HG03159 (cell line): Measurements from ENCODE around the gene HSFX1.
"Not testable (repeated sequence)": the region's sequence is repeated elsewhere in the genome, so short reads cannot be mapped to it uniquely, and the experiment has no call there.

ENCODE experiments used
- ATAC-seq: cut with Tn5 transposase; IDR thresholded peaks from one replicate; pipeline ENCODE4 v1.9.1; 2021; ENCODE audit warnings: mild to moderate bottlenecking, moderate library complexity; ENCODE audit not compliant: unreplicated experiment

Gene HSFX1

DNA sequence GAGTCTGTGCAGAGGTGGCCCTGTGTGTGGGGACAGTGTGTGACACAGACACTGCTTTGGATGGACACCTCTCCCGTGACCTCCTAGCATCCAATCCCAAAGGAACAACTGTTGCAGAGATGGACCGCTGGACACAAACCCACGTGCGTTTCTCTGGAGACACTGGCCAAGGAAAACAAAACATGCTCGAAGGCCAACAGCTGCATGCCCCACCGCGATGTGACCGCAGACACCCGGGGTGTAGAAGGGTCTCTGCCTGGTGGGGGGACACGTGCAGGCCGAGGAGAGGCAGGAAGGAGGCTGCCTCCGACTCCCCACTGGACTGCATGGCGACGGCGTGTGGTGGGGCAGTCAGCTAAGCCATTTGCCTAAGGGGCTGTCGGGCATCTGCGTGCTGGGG, at the start of gene HSFX1:
TSS of gene HSFX1 (plus strand) at position 301 of the 400 bp plus-strand sequence. CDS start 614 bp downstream, outside the sequence.
- not testable (repeated sequence) for ATAC-seq

- not testable (repeated sequence) for ATAC-seq
These were observed 46.6 kb upstream of the HSFX1 start for GRCh38 chrX:149727308-149727707.

- not testable (repeated sequence) for ATAC-seq
These were observed 31.6 kb upstream of the HSFX1 start for GRCh38 chrX:149742269-149742668.

GRCh38 chrX:149746390-149747007, 27.4 kb upstream of the HSFX1 start:
- not testable (repeated sequence) for ATAC-seq

DNA sequence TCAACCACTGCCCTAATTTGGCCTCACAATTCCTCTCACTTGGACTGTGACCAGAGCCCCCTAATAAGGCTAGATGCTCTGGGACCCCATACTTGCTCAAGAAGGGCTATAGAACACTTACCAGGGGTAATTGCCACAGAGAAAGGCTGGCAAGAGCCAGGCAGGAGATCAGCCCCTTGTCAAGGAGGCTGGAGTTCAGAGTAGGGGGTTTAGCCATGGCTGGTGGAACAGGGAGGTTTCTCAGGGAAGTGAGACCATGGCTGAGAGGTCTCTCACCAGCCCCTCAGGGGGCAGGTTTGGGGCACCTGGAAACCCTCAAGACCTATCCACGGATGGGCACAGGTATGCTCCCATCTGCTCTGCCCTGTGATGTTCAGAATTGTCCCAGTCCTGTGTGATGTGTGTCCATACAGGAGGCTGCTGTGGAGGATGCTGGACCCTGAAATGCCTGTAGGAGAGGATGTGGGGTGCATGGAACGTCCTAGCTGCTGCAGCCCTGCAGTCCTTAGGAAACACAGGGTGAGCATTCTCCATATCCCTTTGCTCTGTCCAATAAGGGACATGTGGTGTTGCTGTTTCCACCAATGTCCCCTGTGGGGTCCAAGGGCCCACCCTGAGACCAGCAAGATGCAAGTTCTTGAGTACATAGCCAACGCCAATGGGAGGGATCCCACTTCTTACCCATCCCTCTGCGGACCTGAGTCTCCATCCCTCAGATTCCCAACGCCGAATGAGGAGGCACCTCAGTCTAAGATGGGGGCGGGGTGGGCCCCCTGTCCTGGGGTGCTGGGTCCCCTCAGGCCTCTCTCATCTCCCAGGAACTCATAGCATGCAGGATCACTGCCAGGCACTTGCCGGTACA, 16.4 kb upstream of the HSFX1 start:
- no peak for ATAC-seq

DNA sequence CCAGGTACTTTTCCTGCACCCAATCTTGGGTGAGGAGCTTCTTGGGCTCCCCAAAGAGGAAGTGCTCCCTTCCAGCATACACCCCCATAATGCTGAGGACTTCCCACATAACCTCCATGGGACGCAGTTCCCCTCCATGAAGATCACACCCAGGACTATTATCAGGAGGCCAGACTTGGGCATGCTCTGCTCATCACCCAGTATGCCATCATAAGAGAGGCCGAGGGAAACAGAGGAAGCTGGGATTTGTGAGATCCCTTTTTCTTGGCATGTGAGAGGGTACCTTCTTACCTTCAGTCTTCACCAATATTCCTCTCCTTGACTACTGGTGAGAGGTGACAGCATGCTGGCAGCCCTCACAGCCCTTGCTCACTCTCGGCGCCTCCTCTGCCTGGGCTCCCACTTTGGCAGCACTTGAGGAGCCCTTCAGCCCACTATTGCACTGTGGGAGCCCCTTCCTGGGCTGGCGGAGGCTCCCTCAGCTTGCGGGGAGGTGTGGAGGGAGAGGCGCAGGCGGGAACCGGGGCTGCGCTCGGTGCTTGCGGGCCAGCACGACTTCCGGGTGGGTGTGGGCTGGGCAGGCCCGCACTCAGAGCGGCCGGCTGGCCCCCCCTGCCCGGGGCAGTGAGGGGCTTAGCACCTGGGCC, 15.7 kb upstream of the HSFX1 start:
- no peak for ATAC-seq

DNA sequence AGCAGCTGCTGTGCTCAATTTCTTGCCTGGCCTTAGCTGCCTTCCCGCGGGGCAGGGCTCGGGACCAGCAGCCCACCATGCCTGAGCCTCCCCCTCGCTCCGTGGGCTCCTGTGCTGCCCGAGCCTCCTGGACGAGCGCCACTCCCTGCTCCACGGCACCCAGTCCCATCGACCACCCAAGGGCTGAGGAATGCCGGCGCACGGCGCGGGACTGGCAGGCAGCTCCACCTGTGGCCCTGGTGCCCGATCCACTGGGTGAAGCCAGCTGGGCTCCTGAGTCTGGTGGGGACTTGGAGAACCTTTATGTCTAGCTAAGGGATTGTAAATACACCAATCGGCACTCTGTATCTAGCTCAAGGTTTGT, 15.2 kb upstream of the HSFX1 start:
- ATAC-seq, result not testable (repeated sequence)

DNA sequence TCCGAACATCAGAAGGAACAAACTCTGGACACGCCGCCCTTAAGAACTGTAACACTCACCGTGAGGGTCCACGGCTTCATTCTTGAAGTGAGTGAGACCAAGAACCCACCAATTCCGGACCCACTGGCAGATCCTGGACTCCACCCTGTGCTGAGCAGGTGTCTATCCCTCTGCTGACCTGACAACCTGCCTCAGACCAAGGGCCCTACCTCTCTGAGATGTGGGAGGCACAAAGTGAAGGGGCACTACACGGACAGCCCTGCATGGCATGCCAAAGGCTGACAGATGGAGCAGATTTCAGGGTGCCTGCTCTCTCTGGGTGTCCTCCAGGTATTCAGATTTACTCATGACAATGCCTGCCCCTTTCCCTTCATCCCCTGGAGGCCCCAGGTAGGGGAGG, 14.0 kb upstream of the HSFX1 start:
- ATAC-seq, result no peak

- no peak for ATAC-seq
These were observed 12.9 kb upstream of the HSFX1 start for GRCh38 chrX:149760965-149761364.

DNA sequence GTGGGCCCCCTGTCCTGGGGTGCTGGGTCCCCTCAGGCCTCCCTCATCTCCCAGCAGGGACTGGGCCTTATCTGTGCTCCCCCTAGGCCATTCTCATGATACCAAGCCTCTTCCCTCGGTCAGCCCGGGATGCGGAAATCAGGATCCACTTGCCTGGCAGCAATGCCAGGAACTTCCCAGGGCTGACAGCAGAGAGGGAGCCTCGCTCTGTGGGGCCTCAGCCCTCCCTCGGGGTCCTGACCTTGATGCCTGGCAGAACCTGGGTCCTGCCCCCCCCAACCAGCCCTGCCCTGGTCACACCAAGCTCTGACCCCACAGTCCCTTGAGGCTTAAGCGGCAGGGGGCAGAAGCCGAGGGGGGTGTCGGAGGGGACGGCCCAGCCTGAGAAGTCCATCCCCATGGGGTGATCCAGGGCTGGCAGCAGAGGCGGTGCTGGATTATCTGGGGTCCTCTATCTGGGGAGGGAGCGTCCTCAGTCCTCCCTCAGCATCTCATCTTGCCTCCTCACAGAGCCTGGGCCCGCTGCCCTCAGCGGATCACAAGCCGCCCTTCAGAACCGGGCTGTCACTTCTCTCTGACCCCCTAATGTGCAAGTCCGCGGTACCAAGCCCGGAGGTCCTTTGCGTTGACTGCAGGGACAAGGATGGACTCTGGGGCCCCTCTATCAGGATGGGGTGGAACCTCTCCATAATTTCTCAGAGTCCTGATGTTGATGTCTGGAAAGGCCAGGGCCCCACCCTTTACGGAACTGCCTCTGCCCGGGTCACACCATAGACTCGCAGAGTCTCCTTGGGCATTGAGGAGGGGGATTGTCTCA, 11.8 kb upstream of the HSFX1 start:
- not testable (repeated sequence) for ATAC-seq

DNA sequence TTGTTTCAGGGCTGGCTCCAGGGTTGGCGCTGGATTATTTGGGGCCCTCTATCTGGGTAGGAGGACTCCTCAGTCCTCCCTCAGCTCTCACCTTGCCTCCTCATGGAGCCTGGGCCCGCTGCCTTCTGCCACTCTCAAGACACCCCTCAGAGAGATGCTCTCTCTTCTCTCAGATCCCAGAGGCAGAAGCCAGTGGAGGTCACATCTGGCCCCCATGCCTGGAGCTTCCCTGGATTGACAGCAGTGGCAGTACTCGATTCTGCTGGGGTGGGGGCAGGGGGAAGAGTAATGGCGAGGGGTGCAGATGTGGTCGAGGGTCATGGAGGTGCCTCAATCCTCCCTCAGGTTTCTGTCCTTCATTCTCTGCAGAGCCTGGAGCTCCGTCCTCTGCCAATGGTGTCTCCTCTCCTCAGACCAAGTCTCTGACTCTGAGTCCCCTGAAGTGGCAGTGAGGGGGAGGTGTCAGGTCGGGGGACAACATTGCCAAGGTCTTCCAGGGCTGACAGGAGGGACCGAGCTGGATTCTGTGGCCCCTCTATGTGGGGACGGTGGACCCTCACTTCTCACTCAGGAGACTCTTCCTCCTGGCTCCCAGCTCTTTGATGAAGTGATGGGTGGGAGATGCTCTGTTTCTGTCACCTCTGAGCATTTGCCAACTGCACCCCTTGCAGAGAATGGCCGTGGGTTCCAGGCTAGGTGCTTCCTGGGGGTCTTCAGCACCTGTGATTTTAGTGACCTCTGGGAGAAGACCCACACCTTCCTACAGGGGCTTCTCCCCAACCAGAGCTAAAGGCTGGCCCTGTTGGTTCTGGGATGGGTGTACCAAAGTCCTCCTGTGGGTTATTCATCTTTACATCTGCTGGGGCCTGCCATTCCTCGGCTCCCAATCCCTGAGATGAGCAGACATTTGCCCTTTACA, 10.9 kb upstream of the HSFX1 start:
- no peak for ATAC-seq

GRCh38 chrX:149770344-149770743, 3.5 kb upstream of the HSFX1 start:
- not testable (repeated sequence) for ATAC-seq

DNA sequence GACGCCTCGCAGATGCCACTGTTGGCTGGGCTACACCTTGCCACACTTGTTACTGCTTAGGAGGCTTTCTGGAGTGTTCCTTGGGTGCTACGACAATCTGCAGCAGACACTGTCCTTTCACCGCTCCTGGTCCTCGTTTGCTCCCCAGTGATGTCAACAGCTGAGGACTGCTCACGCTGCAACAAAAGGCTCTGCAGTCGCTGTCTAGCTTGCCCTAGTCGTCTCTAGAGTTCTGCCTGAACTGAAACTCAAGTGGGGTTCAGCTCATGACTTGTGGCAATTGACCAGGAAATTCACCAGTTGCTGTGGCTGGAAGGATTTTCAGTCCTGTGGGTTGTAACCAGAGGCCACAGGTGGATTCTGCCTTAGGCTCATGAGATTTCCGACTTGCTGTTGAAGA, 842 bp upstream of the HSFX1 start:
- not testable (repeated sequence) for ATAC-seq

GRCh38 chrX:149777999-149778398, 4.1 kb downstream of the HSFX1 start:
- ATAC-seq, result not testable (repeated sequence)

- ATAC-seq, result not testable (repeated sequence)
These were observed 7.9 kb downstream of the HSFX1 start, which contains the start of gene MAGEA9 for GRCh38 chrX:149781727-149782126. Gene MAGEA9, plus strand, starts transcription at chrX:149781930. Its CDS starts 4,281 bp downstream, at chrX:149786211.

GRCh38 chrX:149795531-149795930, 21.7 kb downstream of the HSFX1 start:
- ATAC-seq, result peak; percentile 98

GRCh38 chrX:149799095-149799714, 25.3 kb downstream of the HSFX1 start:
- ATAC-seq, result no peak

DNA sequence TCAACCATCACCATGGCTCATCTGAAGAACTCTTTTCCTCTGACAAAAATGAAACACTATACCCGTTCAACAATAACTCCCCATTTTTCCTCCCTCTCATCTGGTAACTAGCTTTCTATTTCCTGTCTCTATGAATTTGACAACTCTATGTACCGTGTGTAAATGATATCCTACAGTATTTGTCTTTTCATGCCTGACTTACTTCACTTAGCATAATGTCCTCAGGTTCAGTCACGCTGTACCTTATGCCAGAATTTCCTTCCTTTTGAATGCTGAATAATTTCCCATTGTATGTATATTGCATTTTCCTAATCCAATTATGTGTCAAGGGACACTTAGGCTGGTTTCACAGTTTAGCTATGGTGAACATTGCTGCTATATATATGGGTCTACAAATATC, 26.1 kb downstream of the HSFX1 start:
- no peak for ATAC-seq

DNA sequence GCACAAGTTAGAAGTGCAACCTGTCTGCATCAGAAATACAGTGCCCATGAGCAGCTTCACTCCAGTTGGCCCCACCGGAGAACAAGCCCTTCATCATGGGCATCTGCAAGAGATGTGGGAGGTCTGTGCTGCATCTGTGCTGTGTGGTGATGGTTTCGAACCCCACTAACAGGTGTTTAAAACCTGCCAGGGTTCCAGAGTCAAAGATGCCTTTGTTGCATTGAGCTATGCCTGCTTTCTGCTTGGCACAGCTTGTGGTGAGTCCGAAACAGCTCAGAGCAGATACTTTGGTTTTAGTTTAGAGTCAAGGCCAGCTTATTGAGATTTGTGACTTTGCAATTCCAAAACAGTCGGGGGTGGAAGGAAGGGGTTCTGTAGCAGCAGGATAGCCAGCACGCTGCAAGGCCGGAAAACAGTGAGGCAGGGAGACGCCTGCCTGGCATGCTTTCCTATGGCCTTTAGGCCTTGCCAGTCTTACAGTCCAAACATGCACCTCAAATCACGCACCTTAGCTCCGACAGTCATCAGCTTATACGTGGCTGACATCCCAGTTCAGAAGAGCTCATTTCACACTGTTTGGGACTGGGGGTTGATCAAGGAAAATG, 29.7 kb downstream of the HSFX1 start:
- no peak for ATAC-seq
